WTC11 (cell line): ENCODE measurements around the gene SELPLG. TPM values are rescaled to one million over a fixed set of nuclear protein-coding genes. Genes with fewer than 3 reads are reported as not detected.

ENCODE experiments used
- ATAC-seq: fragments of 200-7000 bp; cut with Tn5 transposase; 2 replicates; pipeline ENCODE4 v1.10.0; 2021; ENCODE audit warnings: mild to moderate bottlenecking, moderate library complexity
- CTCF ChIA-PET: fragments of 300-600 bp; sonication (Branson Sonifier 250); formaldehyde crosslinking; loops from one replicate; lab custom pipeline; 2021; ENCODE audit warnings: antibody characterized with exemption; lab: Charles Lee
- POLR2A ChIA-PET: fragments of 350-600 bp; sonication (Branson Sonifier 250); formaldehyde crosslinking; loops from one replicate; lab custom pipeline; 2021; ENCODE audit warnings: antibody characterized with exemption; lab: Charles Lee
- DNase-seq: peaks from one replicate; pipeline ENCODE4 v3.0.0; 2021; ENCODE audit warnings: low spot score
- H3K27ac Mint-ChIP-seq: 2 replicates; pipeline ENCODE4 v1.8.0; 2021; ENCODE audit warnings: mixed read lengths
- H3K27me3 Mint-ChIP-seq: 2 replicates; pipeline ENCODE4 v1.8.0; 2021; ENCODE audit warnings: low read depth, mild to moderate bottlenecking, moderate library complexity, mixed read lengths
- H3K36me3 Mint-ChIP-seq: 2 replicates; pipeline ENCODE4 v1.8.0; 2021; ENCODE audit warnings: mixed read lengths
- H3K4me1 Mint-ChIP-seq: 2 replicates; pipeline ENCODE4 v1.8.0; 2022; ENCODE audit warnings: mixed read lengths
- H3K4me3 Mint-ChIP-seq: 2 replicates; pipeline ENCODE4 v1.8.0; 2021; ENCODE audit warnings: mild to moderate bottlenecking, moderate library complexity, mixed read lengths
- H3K9me3 Mint-ChIP-seq: 2 replicates; pipeline ENCODE4 v1.8.0; 2021; ENCODE audit warnings: mixed read lengths
- AR ChIP-seq: fragments of 250-450 bp; sonication (Bioruptor Pico); IDR thresholded peaks from 2 replicates; pipeline ENCODE4 v1.9.0; 2021; ENCODE audit warnings: mild to moderate bottlenecking
- CTCF ChIP-seq: fragments of 200-600 bp; IDR thresholded peaks from 2 replicates; pipeline ENCODE4 v1.8.0; 2022; ENCODE audit warnings: antibody characterized with exemption
- ELF4 ChIP-seq: sonication (generic); formaldehyde crosslinking; IDR thresholded peaks from 2 replicates; pipeline ENCODE4 v1.8.1; 2022; ENCODE audit warnings: low read depth, mild to moderate bottlenecking, moderate library complexity, missing genetic modification reagents
- EMX1 ChIP-seq: fragments of 250-450 bp; sonication (Bioruptor Pico); IDR thresholded peaks from 2 replicates; pipeline ENCODE4 v1.8.0; 2021; ENCODE audit warnings: mild to moderate bottlenecking
- FOXJ3 ChIP-seq: sonication (generic); formaldehyde crosslinking; IDR thresholded peaks from 2 replicates; pipeline ENCODE4 v1.9.0; 2021; ENCODE audit warnings: missing genetic modification reagents, mild to moderate bottlenecking, borderline replicate concordance
- FOXK1 ChIP-seq: sonication (generic); formaldehyde crosslinking; IDR thresholded peaks from 2 replicates; pipeline ENCODE4 v1.8.0; 2022; ENCODE audit warnings: mild to moderate bottlenecking, moderate library complexity, missing genetic modification reagents
- GABPB1 ChIP-seq: sonication (generic); formaldehyde crosslinking; IDR thresholded peaks from 2 replicates; pipeline ENCODE4 v1.8.1; 2023; ENCODE audit warnings: mild to moderate bottlenecking, missing genetic modification reagents
- NFYB ChIP-seq: sonication (generic); formaldehyde crosslinking; conservative IDR thresholded peaks from 2 replicates; pipeline ENCODE4 v1.8.0; 2022; ENCODE audit warnings: low read depth, missing genetic modification reagents
- OVOL2 ChIP-seq: fragments of 250-450 bp; sonication (Bioruptor Pico); IDR thresholded peaks from 2 replicates; pipeline ENCODE4 v1.9.0; 2021; ENCODE audit warnings: mild to moderate bottlenecking, borderline replicate concordance
- STAT6 ChIP-seq: sonication (generic); formaldehyde crosslinking; conservative IDR thresholded peaks from 2 replicates; pipeline ENCODE4 v1.8.1; 2023; ENCODE audit warnings: mild to moderate bottlenecking, low read depth, missing genetic modification reagents, moderate library complexity
- ZBTB43 ChIP-seq: sonication (generic); formaldehyde crosslinking; IDR thresholded peaks from 2 replicates; pipeline ENCODE4 v1.8.1; 2023; ENCODE audit warnings: mild to moderate bottlenecking, missing genetic modification reagents
- ZNF423 ChIP-seq: fragments of 250-450 bp; sonication (Bioruptor Pico); IDR thresholded peaks from 2 replicates; pipeline ENCODE4 v2.1.2; 2022; ENCODE audit warnings: mild to moderate bottlenecking, moderate library complexity
- ZNF671 ChIP-seq: fragments of 250-450 bp; sonication (Bioruptor Pico); IDR thresholded peaks from 2 replicates; pipeline ENCODE4 v1.8.0; 2021; ENCODE audit warnings: mild to moderate bottlenecking
- ZSCAN18 ChIP-seq: fragments of 250-450 bp; sonication (Bioruptor Pico); IDR thresholded peaks from 2 replicates; pipeline ENCODE4 v2.1.2; 2022; ENCODE audit warnings: mild to moderate bottlenecking, moderate library complexity
- total RNA-seq: library from RNA; stranded (reverse); gene quantifications from 3 replicates; pipeline ENCODE4 v1.2.3, GENCODE V29; 2021

Gene SELPLG
- total RNA-seq, 1 experiment from 2014 or later = 0.46 TPM

- TF ChIP-seq FOXK1 (CRISPR knock-in tag) (no peak), FOXJ3 (CRISPR knock-in tag) (no peak), STAT6 (no peak)
Measured at GRCh38 chr12:108649126-108649525, 15.4 kb upstream of the SELPLG start (continued).

GRCh38 chr12:108648371-108648770 is 14.7 kb upstream of the SELPLG start:
- POLR2A ChIA-PET = no interaction called here
- DNase-seq (no peak), ATAC-seq (no peak)
- H3K36me3 Mint-ChIP-seq = peaks cover 58% of the 10 kb centered on the region
- CTCF ChIA-PET = interaction anchor here (1.6 to 1.8 kb wide), 2 partner anchors 11 to 14 kb away, joined by 4 to 11 read pairs; no protein-coding TSS in a partner anchor
- H3K27ac Mint-ChIP-seq = no peak overlapping the region
- no peaks in the 10 kb centered on the region for H3K27me3 Mint-ChIP-seq
- H3K4me1 Mint-ChIP-seq = peaks cover 14% of the 10 kb centered on the region
- TF ChIP-seq GABPB1 (CRISPR knock-in tag) (no peak), NFYB (no peak), ELF4 (CRISPR knock-in tag) (no peak), EMX1 (CRISPR knock-in tag) (no peak), CTCF (no peak), ZNF671 (no peak), ZNF423 (CRISPR knock-in tag) (no peak), ZBTB43 (CRISPR knock-in tag) (no peak), OVOL2 (CRISPR knock-in tag) (no peak), AR (CRISPR knock-in tag) (no peak), ZSCAN18 (no peak)
- no peak overlapping the region for H3K4me3 Mint-ChIP-seq
- no peaks in the 10 kb centered on the region for H3K9me3 Mint-ChIP-seq
